ENCODE measurements around the gene SIX2.

The SIX2 gene

DNA sequence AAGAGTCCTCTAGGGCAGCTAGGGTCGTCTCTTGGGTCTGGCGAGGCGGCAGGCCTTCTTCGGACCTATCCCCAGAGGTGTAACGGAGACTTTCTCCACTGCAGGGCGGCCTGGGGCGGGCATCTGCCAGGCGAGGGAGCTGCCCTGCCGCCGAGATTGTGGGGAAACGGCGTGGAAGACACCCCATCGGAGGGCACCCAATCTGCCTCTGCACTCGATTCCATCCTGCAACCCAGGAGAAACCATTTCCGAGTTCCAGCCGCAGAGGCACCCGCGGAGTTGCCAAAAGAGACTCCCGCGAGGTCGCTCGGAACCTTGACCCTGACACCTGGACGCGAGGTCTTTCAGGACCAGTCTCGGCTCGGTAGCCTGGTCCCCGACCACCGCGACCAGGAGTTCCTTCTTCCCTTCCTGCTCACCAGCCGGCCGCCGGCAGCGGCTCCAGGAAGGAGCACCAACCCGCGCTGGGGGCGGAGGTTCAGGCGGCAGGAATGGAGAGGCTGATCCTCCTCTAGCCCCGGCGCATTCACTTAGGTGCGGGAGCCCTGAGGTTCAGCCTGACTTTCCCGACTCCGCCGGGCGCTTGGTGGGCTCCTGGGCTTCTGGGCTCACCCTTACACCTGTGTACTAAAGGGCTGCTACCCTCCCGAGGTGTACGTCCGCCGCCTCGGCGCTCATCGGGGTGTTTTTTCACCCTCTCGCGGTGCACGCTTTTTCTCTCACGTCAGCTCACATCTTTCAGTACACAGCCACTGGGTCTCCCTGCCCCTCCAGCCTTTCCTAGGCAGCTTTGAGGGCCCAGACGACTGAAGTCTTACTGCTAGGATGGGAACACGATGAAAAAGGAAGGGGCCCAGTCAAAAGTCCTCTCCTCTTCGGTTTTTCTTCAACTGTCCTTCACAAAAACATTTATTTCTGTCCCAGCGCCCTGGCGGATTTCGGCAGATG, 8.1 kb downstream of the SIX2 start:
- DNase-seq, result no peak

DNA sequence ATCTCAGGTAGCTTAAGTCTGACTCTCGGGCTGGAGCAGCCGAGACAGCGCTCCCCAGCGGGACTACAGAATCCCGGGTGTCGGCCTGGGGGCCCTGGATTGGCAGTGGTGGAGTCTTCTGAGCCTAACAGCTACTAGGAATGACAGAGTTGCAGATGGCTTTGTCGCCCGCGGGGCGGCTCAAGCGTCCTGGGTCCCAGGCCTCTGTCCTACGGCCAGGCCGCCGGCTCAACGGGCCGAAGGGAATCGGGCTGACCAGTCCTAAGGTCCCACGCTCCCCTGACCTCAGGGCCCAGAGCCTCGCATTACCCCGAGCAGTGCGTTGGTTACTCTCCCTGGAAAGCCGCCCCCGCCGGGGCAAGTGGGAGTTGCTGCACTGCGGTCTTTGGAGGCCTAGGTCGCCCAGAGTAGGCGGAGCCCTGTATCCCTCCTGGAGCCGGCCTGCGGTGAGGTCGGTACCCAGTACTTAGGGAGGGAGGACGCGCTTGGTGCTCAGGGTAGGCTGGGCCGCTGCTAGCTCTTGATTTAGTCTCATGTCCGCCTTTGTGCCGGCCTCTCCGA, 8.8 kb downstream of the SIX2 start:
- no peak for DNase-seq

DNA sequence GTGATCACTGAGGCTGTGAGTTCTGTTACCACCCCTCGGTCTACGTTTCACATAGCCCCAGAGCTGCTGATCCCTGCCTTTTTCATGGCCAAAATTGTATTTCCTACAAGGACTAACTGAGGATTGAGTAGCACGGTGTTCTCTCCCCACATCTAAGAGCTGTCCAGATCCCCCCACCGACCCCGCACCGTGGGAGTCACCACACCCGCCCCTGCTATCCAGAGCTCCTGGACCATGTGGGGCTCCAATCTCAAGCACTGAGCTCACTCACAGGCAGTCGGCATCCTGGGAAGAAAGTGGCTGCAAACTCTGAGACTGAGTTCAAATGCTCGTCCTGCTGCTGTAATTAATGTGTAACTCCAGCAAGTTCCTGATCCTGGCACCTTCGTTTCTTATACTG, 9.7 kb downstream of the SIX2 start:
- no peak for DNase-seq

DNA sequence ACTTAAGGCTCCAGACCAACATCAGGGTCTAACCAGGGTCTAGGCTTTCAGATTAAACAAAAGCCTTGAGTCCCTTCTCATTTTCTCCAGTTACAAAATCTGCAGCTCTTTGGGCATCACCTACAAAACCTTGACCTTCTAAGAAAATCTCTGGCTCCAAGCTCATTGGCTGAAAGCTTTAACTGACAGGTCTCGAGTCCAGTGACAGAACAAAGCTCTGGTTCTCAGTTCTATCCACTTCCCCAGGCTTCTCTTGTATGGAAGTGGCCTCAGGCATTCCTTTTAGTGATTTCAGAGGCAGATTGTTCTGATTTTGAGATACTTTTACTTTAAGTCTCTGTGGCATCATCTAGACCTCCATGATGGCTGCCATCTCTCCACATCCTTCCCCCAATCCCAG, 11.3 kb downstream of the SIX2 start:
- DNase-seq, result no peak

DNA sequence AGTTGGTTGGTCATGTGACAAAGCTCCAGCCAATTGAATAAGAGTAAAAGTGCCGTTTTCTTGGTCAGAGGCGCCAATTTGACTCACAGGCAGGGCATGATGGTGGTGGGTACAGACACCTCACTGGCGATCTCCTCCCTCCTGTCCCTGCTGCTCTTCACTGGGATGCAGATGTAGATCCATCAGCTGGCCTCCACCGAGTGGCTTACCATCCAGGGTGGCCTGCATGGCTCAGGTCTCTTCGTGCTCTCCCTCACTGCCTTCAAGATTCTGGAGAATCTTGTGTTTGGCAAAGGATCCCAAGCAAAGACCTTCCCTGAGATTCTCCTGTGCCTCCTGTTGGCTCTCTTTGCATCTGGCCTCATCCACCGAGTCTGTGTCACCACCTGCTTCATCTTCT, 12.9 kb downstream of the SIX2 start:
- no peak for DNase-seq

DNA sequence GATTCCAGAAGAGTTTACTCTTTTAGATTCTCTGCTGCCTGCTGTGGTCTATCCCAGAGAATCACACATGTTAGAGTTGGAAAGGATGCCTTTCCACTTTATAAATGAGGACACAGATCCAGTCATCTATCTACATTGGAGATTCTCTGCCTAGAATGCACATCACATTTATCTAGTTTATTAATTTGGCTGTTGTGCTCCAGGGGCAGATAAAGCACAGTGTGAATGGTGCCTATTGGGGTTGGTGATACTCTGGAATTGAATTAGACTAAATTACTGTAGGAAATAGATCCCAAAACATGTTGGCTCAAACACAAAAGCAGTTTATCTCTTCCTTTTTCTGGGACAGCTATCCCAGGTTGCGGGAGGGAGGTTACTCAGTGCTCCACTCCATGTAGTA, 14.9 kb downstream of the SIX2 start:
- no peak for DNase-seq

DNA sequence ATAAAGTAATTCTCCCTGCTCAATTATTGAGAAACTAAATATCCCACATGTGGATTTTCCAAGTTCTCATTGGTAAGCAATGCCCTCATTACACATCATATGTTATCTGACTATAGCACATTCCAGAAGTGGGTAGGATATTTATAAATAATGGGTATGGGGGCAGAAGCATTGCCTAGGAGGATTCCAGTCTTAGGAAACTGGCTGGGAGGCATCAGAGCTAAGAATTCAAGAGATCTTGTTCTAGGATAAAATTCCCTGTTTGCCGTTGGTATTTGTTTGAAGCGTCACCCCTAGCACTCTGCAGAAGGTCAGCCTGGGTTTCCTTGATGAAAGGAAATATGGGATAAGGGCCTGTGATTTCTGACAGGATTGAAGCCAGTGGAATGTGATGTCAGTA, 20.1 kb downstream of the SIX2 start:
- DNase-seq, result no peak

DNA sequence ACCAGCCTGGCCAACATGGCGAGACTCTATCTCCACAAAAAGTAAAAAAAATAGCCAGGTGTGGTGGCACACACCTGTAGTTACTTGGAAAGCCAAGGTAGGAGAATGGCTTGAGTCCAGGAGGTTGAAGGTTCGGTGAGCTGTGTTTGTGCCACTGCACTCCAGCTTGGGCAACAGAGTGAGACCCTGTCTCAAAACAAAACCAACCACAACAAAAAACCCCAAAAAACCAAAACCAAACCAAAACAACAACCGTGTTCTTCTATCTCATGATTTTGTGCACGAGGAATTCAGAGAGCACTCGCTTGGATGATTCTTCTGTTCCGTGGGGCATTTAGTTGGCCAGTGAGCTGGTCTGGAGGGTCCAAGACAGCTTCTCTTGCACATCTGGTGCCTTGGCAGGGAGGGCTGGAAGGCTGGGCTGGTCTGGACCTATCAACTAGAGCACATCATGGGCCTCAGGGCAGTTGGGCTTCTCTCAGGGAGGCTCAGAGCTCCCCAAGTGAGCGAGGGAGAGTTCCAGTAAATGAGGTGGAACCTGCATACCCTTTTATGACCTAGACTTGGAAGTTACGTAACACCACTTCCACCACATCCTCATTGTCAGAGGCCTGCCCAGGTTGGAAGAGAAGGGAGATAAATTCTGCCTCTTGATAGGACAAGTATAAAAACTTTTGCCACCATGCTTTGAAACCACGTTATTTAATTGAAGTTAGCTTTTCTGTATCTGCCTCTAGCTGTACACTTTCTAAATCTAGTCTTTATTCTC, 25.2 kb downstream of the SIX2 start:
- DNase-seq, result no peak

DNA sequence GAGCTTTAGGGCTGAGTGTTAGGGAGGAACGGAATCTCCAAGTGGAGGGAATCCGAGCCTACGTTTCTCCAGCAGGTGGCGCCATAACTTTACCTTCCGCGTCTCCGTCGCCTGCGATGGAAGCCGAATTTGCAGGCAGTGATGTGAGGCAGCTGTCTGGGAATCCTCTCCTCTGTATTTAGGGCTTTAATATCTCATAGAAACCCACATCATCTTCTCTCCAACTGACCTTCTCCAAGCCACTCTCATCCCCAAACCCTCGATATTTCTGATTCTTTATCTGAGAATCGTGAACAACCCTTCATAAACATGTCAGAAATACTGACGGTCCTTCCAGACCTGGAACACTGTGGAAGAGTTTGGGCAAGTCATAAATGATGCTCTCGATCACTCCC, 27.5 kb downstream of the SIX2 start:
- DNase-seq, result peak; percentile 38 to 53

DNA sequence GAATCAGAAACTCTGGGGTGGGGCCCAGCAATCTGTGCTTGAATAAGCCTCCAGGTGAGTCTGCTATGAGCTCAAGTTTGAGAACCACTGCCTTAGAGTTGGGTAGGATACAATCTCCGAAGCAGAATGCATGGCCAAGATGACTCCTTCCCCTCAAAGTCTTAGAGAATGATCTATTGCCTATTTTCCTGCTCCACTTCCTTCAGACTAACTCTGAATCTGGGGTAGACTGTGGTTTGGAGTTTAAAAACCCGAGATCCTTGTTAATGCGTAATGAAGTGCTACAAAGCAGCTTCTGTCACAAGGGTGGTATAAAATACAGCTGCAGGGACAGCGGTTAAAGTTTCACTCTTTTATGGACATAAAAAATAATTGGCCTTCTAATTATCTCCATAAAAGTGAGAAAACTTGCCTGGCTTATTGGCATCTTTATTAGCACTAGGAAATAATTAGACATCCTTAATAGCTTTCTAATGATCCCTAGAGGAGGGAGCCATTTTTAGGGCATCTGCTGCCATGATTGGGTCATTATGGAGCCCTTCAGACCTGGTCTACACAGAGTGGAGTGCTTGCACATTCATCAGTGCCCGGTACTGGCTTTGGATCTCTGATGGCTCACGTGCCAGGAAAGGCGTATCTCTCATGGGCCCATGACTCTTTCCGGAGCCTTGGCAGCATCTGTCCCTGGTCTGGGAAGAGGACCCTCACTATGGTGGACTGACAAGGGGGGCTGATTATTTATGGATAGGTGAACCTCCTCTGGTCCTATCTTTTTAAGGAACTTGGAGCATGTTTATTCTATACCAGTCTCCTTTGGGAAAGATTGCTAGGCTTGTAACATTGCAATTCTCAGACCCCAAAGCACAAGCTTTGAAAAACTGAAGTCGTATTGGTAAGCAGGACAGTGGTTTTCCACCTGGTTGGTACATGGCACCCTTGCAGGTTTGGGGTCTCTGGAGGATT, 28.2 kb downstream of the SIX2 start:
- DNase-seq, result no peak

DNA sequence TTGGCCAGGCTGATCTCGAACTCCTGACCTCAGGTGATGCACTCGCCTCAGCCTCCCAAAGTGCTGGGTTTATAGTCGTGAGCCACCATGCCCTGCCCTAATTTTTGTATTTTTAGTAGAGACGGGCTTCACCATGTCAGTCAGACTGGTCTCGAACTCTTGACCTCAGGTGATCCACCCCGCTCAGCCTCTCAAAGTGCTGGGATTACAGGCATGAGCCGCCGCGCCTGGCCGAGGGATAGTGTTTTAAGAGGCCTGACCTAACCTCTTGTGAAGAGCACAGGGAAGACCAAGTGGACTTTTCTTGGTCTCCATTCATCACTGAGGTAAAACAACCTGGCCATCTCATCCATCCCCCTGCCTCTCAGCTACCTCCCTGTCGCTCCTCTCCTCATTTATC, 29.7 kb downstream of the SIX2 start:
- no peak for DNase-seq

DNA sequence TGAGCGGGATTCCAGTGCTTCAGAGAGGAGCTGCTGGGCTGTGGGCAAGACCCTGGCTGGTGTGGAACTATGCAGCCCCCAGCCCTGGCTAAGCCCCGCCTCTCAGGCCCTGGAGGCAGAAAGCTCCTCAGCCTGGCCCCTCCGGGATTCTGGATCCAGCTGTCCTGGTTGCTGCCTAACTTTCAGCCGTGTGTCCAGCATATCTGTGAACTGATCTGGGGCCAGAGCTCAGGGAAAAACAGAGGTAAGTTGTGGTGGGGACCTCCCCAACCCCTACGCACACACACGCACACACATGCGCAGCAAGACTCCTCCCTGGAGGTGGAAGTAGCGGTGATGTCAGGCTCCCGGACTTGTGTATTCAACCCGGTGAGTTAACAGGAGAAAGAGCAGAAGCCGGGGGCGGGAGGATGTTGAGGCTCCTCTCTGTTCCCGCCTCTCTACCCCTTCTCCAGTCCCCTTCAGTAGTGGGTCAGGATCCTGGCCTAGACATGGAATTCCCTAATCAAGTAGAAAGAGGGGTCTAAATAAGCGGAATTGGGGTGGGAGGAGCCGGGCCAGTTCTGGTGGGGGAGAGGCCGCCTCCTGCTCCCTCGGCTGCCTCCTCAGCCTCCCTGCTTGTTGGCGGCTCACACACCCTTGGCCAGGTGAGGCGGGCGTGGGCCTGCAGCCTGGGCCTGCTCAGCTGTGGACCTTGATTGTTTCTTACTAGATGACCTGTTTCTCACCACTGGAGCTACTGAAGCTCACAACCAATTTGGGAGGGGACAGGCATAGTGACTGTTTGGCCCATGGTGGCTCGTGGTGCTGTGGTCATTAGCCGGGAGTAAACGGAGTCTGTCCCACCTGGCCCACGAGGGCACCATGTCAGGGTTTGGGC, 33.4 kb downstream of the SIX2 start:
- no peak for DNase-seq

DNA sequence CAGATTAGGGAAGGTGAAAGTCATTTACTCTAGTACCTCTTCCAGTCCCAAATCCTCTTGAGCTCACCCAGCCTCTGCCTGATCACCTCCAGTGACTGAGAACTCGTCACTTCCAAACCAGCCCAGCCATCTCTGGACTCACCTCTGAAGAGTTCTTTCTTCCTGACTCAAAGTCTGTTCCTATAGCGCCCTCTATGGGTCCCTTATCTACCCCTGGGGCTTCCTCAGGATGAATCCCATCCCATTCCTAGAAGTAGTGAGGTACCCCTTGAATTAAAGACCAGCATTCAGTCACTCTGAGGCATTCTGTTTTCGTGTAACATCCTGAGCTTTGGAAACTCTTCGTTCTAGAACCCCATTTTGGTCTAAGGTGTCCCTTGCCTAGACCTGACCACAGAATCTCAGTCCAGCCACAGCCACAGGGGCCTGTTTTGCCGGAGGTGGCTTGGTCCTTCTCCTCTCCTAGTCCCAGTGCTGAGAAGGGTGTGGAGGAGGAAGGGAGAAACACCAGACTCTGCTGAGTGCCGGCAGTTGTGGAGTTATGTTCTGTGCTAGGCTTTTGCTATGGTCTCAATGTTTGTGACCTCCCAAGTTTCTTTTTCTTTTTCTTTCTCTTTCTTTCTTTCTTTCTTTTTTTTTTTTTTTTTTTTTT, 35.1 kb downstream of the SIX2 start:
- DNase-seq, result peak; percentile 12 to 39

DNA sequence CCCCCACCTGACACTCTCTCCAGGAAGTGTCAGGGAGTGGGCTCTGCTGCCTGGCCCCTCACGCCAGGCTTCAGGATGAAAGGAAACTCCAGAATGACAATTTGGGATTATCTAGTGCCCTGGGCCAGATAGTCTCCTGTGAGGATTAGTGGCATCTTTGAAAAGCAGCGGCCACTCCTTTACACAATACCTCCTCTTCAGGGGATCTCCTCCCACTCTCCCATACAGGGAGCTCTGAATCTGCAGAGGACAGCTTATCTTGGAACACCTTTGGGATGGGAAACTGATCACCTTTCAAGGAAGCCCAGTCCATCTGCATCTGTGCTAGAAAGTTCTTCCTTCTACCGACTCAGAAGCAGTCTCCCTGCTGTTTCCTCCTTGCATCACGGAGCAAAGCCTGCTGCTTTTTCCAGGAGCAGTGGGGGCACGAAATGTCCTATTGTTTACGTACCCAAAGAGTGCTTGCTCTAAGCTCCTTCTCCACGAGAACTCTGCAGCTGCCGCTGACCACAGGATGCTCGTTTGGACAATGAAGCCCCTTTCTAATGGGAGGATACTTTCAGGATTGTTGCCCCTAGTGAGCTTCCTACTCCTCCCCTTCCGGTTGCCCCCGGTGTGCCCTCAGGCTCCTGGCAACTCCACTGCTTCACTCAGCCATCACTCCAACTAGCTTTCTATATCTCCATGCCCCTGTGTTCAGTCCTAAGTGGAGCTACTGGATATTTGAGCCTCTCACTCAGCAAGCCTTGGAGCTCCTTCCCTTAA, 36.3 kb downstream of the SIX2 start:
- no peak for DNase-seq

DNA sequence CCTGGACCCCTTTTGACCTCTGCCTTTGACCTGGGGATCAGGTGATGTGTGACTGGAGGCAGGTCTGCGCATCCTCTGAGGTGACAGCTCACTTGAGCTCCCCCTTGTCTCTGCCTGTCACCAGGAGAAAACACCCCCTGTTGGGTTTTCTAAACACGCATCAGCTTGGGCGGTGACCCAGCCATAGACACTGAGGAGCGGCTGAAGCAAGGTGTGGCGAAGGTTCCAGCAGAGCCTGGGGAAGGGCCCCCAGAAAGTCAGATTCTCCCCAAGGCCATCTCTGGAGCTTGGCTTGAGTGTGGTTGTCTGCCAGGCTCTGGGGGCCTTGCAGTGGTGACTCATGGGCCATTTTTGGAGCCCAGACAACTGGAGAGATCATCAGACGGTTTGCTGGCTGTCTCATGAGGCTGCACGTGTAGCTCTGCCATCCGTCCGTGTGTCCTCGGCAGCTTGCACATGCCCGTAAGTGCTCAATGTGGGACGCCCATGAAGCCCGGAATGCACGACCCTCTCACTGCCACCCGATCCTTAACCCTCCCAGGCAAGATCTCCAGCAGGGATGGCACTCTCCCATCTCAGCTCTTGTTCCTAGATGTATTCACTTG, 38.3 kb downstream of the SIX2 start:
- no peak for DNase-seq

DNA sequence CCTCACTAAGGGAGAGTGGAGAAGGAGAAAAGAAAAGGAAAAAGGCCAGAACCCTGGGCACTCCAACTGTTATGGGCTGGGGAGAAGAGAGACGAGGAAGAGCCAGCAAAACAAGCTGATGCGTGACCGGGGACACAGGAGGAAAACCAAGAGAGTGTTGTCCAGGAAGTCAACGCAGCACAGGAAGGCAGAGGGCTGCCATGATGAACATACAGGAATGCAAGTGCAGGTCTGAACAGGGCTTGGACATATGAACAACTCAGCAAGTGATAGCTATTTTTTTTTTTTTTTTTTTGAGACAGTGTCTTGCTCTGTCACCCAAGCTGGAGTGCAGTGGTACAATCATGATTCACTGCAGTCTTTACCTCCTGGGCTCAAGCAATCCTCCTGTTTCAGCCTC, 39.3 kb downstream of the SIX2 start:
- DNase-seq, result no peak

DNA sequence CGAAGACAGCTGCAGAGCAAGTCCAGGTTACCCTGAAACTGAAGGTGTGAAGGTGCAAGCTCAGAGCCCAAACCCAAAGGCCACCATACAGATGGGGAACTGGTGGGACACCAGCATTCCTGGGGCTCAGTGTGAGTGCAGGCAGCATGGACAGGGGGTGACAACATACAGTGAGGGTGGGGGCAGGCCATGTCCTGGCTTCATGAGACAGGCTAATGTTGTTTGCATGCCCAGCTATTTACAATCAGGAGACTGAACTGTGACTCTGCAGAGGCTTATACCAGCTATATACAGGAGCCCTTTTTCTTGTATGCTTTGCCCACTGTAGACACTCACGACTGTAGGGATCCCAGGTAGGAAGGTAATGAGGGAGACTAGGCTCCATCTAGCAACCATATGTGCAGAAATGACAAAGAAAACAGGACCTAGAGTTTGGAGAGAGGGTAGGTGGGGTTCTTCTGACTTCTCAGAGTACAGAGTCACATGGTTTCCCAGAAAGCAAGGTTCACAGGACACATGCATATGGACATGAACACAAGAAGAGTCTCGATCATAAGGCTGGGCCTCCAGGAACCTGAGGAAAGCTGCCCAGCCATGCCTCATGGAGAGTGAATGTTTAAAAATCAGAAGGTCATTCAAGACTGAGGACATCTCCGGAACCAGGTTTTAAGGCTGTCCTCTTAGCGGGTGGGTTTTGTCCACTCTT, 41.4 kb downstream of the SIX2 start:
- no peak for DNase-seq

DNA sequence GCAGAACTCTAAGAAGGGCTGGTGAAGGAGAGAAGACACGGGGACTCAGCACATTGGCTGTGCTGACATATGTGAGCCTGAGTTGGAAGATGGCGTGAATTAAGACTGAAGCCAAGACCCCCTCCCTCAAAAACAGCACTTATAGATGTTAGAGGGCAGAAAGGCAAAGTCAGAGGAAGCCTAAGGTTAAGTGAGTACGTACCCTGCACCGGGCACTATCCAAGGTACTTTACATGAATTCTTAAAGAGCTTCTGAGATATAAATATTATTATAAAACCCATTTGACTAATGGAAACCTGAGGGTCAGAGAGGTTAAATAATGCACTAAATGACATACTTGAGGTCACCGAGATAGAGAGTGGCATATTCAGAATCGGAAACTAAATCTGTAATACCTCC, 42.2 kb downstream of the SIX2 start:
- DNase-seq, result no peak

DNA sequence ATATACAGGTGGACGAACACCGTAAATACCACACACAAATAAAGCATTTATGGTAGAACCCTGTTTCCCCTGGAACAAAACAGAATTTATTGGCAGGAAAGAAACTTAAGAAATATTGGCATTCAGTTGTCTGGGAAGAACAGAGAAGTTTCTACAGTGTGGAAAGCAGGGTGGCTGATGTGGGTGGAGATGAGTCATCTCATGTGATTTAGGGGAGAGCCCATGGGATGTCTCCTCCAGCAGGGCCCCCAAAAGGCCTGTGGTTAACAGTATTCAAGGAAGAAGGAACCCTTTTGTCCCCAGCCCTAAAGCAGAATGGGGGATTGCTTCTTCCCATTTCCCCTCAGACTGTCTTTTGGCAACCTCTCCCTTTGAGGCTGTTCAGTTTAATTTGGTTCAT, 43.6 kb downstream of the SIX2 start:
- DNase-seq, result no peak

All from AML-193 (cell line).